ENCODE data around the gene TUBB4B. TPM values are rescaled to one million over a fixed set of nuclear protein-coding genes. Genes with fewer than 3 reads are reported as not detected.

Gene TUBB4B
- total RNA-seq, 3 donors from 2014 or later, result 345 to 383 (median 380) TPM

DNA sequence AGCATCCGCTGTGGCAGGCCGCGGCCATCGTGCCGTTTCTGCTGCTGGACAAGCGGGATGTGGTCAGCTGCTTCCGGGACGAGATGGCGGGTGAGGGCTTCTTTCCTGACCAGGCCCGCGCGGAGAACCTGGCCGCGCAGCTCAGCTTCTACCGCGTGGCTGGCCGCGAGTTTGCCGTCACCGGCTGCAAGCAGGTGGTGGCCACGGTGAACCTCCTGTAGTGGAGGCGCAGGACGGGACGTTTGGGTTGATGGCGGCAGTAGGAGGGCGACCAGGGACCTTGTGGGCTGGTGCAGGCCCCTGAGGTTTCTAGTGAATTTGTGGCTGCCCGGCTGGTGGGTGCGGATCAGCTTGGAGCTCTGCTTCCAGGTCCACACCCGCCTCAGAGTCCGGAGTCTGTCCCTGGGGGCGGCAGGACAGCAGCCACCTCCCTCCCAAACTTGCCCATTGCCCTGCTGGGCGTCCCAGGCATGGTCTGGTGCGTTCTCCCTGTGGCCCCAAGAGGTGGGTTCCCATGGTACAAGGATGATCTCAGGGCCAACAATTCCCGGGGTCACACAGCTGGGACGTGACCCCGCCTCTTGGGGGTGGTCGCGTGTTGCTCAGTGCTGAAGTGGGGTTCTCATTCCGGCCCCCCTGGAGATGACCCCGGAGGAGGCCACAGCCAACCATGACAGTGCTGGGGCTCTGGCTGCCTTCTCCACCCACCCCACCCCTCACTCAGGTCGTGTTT, 38.8 kb downstream of the TUBB4B start:
- Mint-ChIP-seq H3K4me3 (no peak overlapping the region), H3K4me1 (ENCODE audit: low read depth) (peaks cover 13% of the 10 kb centered on the region), H3K9me3 (no peaks in the 10 kb centered on the region), H3K36me3 (ENCODE audit: insufficient read depth) (peaks cover 2% of the 10 kb centered on the region), H3K27me3 (ENCODE audit: low read depth) (peaks cover 7% of the 10 kb centered on the region)
- DNase-seq (no peak), ATAC-seq (no peak)

DNA sequence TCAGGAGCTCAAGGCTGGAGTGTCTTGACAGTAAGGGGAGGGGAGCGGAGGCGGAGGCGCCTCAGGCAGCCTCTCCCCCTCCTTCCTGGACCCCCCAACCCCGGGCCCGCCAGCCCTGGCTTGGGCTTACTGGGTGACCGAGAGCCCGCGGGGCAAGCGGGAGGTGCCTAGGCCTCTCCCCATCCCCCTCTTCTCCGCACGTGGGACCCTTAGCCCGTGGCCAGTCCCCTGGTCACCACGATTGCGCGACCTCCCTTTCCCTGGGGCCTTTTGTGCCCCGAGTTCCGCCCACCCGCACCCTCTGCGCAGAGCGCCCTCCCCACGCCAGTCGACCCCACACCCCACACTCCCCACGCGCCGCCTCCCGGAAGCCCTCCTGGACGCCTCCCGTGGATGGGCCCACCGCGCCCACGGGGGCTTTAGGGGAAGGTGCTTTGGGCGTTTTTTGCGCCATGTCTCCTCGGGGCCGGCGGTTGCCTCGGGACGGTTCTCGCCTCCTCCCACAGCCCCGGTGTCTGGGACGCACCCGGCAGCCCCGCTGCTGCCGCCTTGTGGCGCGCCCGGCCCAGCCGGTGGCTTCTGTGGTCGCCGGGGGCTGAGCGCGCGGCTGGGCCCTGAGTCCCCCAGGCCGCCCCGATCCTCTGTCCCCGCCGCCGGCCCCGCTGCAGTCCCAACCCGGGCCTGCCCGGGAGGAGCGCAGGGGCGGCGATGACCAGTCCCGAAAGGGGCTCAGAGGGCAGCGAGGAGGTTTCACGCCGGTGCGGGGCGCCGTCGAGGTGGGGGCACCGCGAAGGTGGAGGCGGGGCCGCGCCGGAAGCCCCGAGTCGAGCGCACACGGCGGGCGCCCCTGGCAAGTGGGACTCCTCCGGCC, 39.6 kb downstream of the TUBB4B start:
- peak in 1 of 2 donors; percentile 23 for ATAC-seq

DNA sequence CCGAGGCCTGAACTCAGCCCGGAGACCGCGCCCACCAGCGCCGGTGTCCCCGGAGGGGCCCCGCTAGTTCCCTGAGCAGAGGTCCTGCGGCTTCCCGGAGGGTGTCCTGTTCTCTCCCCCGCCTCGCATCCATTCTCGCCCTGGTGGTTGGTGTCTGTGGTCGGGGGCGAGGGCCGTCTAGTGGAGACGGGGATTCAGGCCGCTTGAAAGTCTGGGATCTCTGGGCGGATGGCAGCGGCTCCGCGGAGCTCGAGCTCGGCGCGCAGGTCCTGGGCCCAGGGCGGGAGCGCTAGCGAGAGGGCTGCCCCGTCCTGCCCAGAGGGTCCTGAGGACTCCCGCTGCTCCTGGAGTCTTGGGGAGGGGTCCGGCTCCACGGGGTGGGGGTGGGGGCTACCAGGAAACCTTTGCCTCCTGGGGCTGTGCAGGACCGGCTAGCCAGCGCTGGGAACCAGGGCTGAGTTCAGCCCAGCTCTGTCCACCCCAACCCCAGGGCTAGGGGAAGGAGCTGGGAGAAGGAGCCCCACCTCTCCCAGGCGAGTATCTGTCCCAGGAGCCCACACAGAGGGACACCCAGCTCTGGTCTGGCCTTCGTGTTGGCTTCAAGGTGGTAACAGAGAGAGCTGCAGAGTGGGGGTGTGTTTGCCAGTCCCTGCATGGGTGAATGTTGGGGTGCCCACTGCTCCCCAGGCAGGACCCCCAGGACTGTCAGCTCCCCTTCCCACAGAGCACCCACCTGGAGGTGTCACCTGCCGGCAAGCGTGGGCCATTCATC, 40.4 kb downstream of the TUBB4B start:
- ATAC-seq, result no peak
- DNase-seq, result no peak
- H3K36me3 Mint-ChIP-seq (ENCODE audit: insufficient read depth), result peaks cover 2% of the 10 kb centered on the region
- H3K27me3 Mint-ChIP-seq (ENCODE audit: low read depth), result peaks cover 7% of the 10 kb centered on the region
- H3K9me3 Mint-ChIP-seq, result no peaks in the 10 kb centered on the region
- H3K4me3 Mint-ChIP-seq, result no peak overlapping the region
- peaks cover 8% of the 10 kb centered on the region for H3K4me1 Mint-ChIP-seq (ENCODE audit: low read depth)

More for the DNA sequence above, 39.6 kb downstream of the TUBB4B start:
- no peak for DNase-seq
- H3K4me1 Mint-ChIP-seq (ENCODE audit: low read depth), result peaks cover 9% of the 10 kb centered on the region
- no peak overlapping the region for H3K4me3 Mint-ChIP-seq
- H3K36me3 Mint-ChIP-seq (ENCODE audit: insufficient read depth), result peaks cover 2% of the 10 kb centered on the region
- no peaks in the 10 kb centered on the region for H3K9me3 Mint-ChIP-seq
- H3K27me3 Mint-ChIP-seq (ENCODE audit: low read depth), result peaks cover 7% of the 10 kb centered on the region

DNA sequence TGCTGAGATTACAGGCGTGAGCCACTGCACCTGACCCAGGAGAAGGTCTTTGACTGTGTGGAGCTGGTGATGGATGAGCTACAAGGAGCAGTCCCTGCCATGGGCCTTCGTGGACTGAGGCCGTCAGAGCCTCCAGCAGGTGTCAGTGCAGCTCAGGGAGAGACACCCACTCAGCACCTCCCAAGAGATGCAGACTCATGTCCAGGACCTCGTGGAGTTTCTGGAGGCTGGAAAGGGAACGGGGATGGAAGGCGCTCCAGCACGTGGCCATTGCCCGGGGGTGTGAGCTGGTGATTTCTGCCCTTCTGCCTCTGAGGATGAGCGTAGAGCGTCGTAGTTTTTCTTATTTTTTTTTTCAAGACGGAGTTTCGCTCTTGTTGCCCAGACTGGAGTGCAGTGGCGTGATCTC, 45.9 kb downstream of the TUBB4B start:
- no peak for DNase-seq
- ATAC-seq, result peak in 1 of 2 donors; percentile 46
- no peak overlapping the region for H3K4me3 Mint-ChIP-seq
- H3K4me1 Mint-ChIP-seq (ENCODE audit: low read depth), result peaks cover 2% of the 10 kb centered on the region
- no peaks in the 10 kb centered on the region for H3K9me3 Mint-ChIP-seq
- H3K27me3 Mint-ChIP-seq (ENCODE audit: low read depth), result peaks cover 5% of the 10 kb centered on the region
- peaks cover 2% of the 10 kb centered on the region for H3K36me3 Mint-ChIP-seq (ENCODE audit: insufficient read depth)

DNA sequence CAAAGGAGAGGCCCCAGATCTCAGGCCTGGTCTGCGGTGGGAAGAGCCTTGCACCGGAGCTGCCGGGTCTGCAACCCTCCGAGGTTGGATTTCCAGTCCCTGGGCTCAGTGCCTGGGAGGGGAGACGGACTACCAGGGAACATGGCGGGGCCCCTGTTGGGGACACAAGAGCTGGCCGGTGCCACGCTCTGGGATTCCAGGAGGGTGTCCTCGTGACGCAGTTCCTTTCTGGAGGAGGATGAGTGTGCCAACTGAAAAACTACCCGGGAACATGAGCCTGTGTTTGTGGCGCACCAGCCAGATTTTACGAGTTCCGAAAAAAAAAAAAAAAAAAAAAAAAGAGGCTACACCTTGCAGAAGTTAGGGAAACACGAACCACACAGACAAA, 52.0 kb downstream of the TUBB4B start:
- ATAC-seq, result no peak
- Mint-ChIP-seq H3K27me3 (ENCODE audit: low read depth) (peaks cover 26% of the 10 kb centered on the region), H3K36me3 (ENCODE audit: insufficient read depth) (no peaks in the 10 kb centered on the region), H3K4me1 (ENCODE audit: low read depth) (peaks cover 9% of the 10 kb centered on the region), H3K9me3 (no peaks in the 10 kb centered on the region), H3K4me3 (no peak overlapping the region)
- DNase-seq, result no peak

Other genes with a start within 250 kb of the TUBB4B start
- 100 to 1,000 TPM; 106 to 126 (median 123) TPM for gene PAXX, start 248.9 kb upstream of the TUBB4B start, total RNA-seq
- under 1 TPM in 2 of 3 donors, not detected in 1; 0.18 to 0.54 TPM for gene CLIC3, start 244.7 kb upstream of the TUBB4B start, total RNA-seq
- gene ABCA2, start 213.1 kb upstream of the TUBB4B start, total RNA-seq, result 10 to 100 TPM in 2 of 3 donors, 1 to 10 TPM in 1; 9.1 to 15.3 (median 14.3) TPM
- gene FUT7, start 209.2 kb upstream of the TUBB4B start, total RNA-seq, result 1 to 10 TPM in 1 of 3 donors, under 1 TPM in 2; 0.74 to 2.4 (median 0.81) TPM
- 10 to 100 TPM; 15.1 to 33.0 (median 23.2) TPM for gene NPDC1, start 195.1 kb upstream of the TUBB4B start, total RNA-seq
- gene ENTPD2, start 187.2 kb upstream of the TUBB4B start, total RNA-seq, result under 1 TPM in 1 of 3 donors, not detected in 2; 0.34 TPM
- gene SAPCD2, start 170.7 kb upstream of the TUBB4B start, total RNA-seq, result 1 to 10 TPM; 3.6 to 5.5 (median 4.6) TPM
- gene UAP1L1, start 163.8 kb upstream of the TUBB4B start, total RNA-seq, result 1 to 10 TPM; 5.6 to 8.4 (median 7.8) TPM
- 10 to 100 TPM; 30.7 to 34.0 (median 33.5) TPM for gene MAN1B1, start 154.3 kb upstream of the TUBB4B start, total RNA-seq
- gene DPP7, start 126.6 kb upstream of the TUBB4B start, total RNA-seq, result 100 to 1,000 TPM; 352 to 394 (median 392) TPM
- under 1 TPM in 2 of 3 donors, not detected in 1; 0.13 to 0.26 TPM for gene GRIN1, start 102.1 kb upstream of the TUBB4B start, total RNA-seq
- under 1 TPM in 1 of 3 donors, not detected in 2; 0.18 TPM for gene LRRC26, start 71.2 kb upstream of the TUBB4B start, total RNA-seq
- not detected for gene TMEM210, start 69.2 kb upstream of the TUBB4B start, total RNA-seq
- 10 to 100 TPM; 71.9 to 86.3 (median 73.3) TPM for gene ANAPC2, start 52.7 kb upstream of the TUBB4B start, total RNA-seq
- gene SSNA1, start 52.6 kb upstream of the TUBB4B start, total RNA-seq, result 100 to 1,000 TPM; 144 to 156 (median 150) TPM
- gene TPRN, start 40.5 kb upstream of the TUBB4B start, total RNA-seq, result 10 to 100 TPM; 15.4 to 15.6 (median 15.5) TPM
- 10 to 100 TPM; 42.3 to 45.1 (median 44.4) TPM for gene TMEM203, start 35.6 kb upstream of the TUBB4B start, total RNA-seq
- gene NDOR1, start 35.6 kb upstream of the TUBB4B start, total RNA-seq, result 10 to 100 TPM; 45.2 to 53.7 (median 50.5) TPM
- gene RNF208, start 19.0 kb upstream of the TUBB4B start, total RNA-seq, result 1 to 10 TPM; 3.3 to 6.0 (median 4.4) TPM
- under 1 TPM in 2 of 3 donors, not detected in 1; 0.46 to 0.50 TPM for gene CYSRT1, start 16.1 kb upstream of the TUBB4B start, total RNA-seq
- not detected for gene RNF224, start 13.8 kb upstream of the TUBB4B start, total RNA-seq
- not detected for gene SLC34A3, start 10.4 kb upstream of the TUBB4B start, total RNA-seq
- gene STPG3, start 10.0 kb downstream of the TUBB4B start, total RNA-seq, result not detected
- 10 to 100 TPM; 72.0 to 81.1 (median 73.5) TPM for gene NELFB, start 14.0 kb downstream of the TUBB4B start, total RNA-seq
- 1 to 10 TPM; 3.2 to 4.0 (median 3.6) TPM for gene TOR4A, start 36.4 kb downstream of the TUBB4B start, total RNA-seq
- 10 to 100 TPM in 2 of 3 donors, 1 to 10 TPM in 1; 7.6 to 15.6 (median 11.6) TPM for gene NRARP, start 61.0 kb downstream of the TUBB4B start, total RNA-seq
- 1 to 10 TPM; 1.7 to 2.8 (median 2.5) TPM for gene EXD3, start 181.9 kb downstream of the TUBB4B start, total RNA-seq
- gene NOXA1, start 182.1 kb downstream of the TUBB4B start, total RNA-seq, result under 1 TPM; 0.34 to 0.82 (median 0.46) TPM
- not detected for gene ENTPD8, start 200.1 kb downstream of the TUBB4B start, total RNA-seq
- gene NSMF, start 218.0 kb downstream of the TUBB4B start, total RNA-seq, result 10 to 100 TPM; 69.5 to 89.1 (median 87.7) TPM